Colonic mucosa (tissue), 4 donors: ENCODE results near the gene CNGA1. TPM values are rescaled to one million over a fixed set of nuclear protein-coding genes. Genes with fewer than 3 reads are reported as not detected.

Source experiments
- DNase-seq: peaks from one replicate; pipeline ENCODE4 v3.0.0-alpha.2; 2020
- H3K27ac ChIP-seq: fragments of 200-600 bp; one replicate; pipeline ENCODE4 v1.8.0; 2021
- H3K27me3 ChIP-seq: fragments of 200-600 bp; one replicate; pipeline ENCODE4 v1.8.0; 2021
- H3K36me3 ChIP-seq: fragments of 200-600 bp; one replicate; pipeline ENCODE4 v1.8.0; 2021
- H3K4me1 ChIP-seq: fragments of 200-600 bp; one replicate; pipeline ENCODE4 v1.8.0; 2021; ENCODE audit warnings: mild to moderate bottlenecking
- H3K4me3 ChIP-seq: fragments of 200-600 bp; one replicate; pipeline ENCODE4 v1.8.0; 2021
- H3K9ac ChIP-seq, 2 donors: one replicate each; pipeline ENCODE4 v1.7.0; 2013; ENCODE audit warnings: control low read depth in 2 of 2, low read depth in 2 of 2, low read length in 2 of 2
- H3K9me3 ChIP-seq: fragments of 200-600 bp; one replicate; pipeline ENCODE4 v1.8.0; 2021
- CTCF ChIP-seq: fragments of 200-600 bp; IDR thresholded peaks from one replicate; pipeline ENCODE4 v1.8.0; 2022; ENCODE audit warnings: antibody characterized with exemption, mild to moderate bottlenecking
- intact Hi-C: fragments of 100-400 bp; cut with DNase I; formaldehyde crosslinking; loops from one replicate; pipeline ENCODE4 v1.14.1; 2022
- total RNA-seq, 2 donors: library from RNA; stranded (reverse); fragmentation: NEBNext Ultra II Directional in 1 of 2; extraction: Animal tissue kit (Norgen Biotek cat#: 25700) in 1 of 2; gene quantifications; one replicate each; pipeline ENCODE4 v1.2.1, GENCODE V29; 2021
- donor health status: healthy.
- donor health status: DM: no; HTN: no; CAD: no.
- donor health status: DM: no; HTN: no; CAD: no.

CNGA1 gene
- total RNA-seq, 2 donors from 2014 or later, result 2.6 to 15.9 TPM

- no peak for TF ChIP-seq CTCF
- H3K9me3 ChIP-seq, result no peaks in the 10 kb centered on the region
- no peaks in the 10 kb centered on the region for H3K36me3 ChIP-seq
- H3K27me3 ChIP-seq, result no peaks in the 10 kb centered on the region
- no peak overlapping the region for H3K9ac ChIP-seq
- no peak overlapping the region for H3K4me3 ChIP-seq
- no peaks in the 10 kb centered on the region for H3K4me1 ChIP-seq
- H3K27ac ChIP-seq, result no peak overlapping the region
- DNase-seq, result no peak
- intact Hi-C loops, result no loop called here
These were observed 41.9 kb downstream of the CNGA1 start for GRCh38 chr4:47974566-47974965.

GRCh38 chr4:47972721-47973120, 43.8 kb downstream of the CNGA1 start:
- TF ChIP-seq CTCF, result no peak
- H3K4me1 ChIP-seq, result no peaks in the 10 kb centered on the region
- intact Hi-C loops, result no loop called here
- no peaks in the 10 kb centered on the region for H3K36me3 ChIP-seq
- H3K4me3 ChIP-seq, result no peak overlapping the region
- no peak overlapping the region for H3K27ac ChIP-seq
- no peaks in the 10 kb centered on the region for H3K9me3 ChIP-seq
- no peak for DNase-seq
- H3K27me3 ChIP-seq, result no peaks in the 10 kb centered on the region
- no peak overlapping the region for H3K9ac ChIP-seq

- TF ChIP-seq CTCF, result no peak
- DNase-seq, result no peak
- Histone ChIP-seq H3K9me3 (no peaks in the 10 kb centered on the region), H3K9ac (no peak overlapping the region), H3K27ac (no peak overlapping the region), H3K36me3 (no peaks in the 10 kb centered on the region), H3K4me3 (no peak overlapping the region), H3K4me1 (no peaks in the 10 kb centered on the region), H3K27me3 (no peaks in the 10 kb centered on the region)
- intact Hi-C loops, result no loop called here
These were observed 44.3 kb downstream of the CNGA1 start for GRCh38 chr4:47972181-47972580.

- Histone ChIP-seq H3K36me3 (no peaks in the 10 kb centered on the region), H3K27me3 (no peaks in the 10 kb centered on the region), H3K4me3 (no peak overlapping the region), H3K9ac (no peak overlapping the region), H3K27ac (no peak overlapping the region), H3K9me3 (no peaks in the 10 kb centered on the region), H3K4me1 (no peaks in the 10 kb centered on the region)
- intact Hi-C loops, result no loop called here
- TF ChIP-seq CTCF, result no peak
- no peak for DNase-seq
These were observed 47.6 kb downstream of the CNGA1 start for GRCh38 chr4:47968847-47969246.

- H3K9me3 ChIP-seq, result no peaks in the 10 kb centered on the region
- H3K4me1 ChIP-seq, result no peaks in the 10 kb centered on the region
- H3K9ac ChIP-seq, result no peak overlapping the region
- H3K36me3 ChIP-seq, result no peaks in the 10 kb centered on the region
- intact Hi-C loops, result no loop called here
- no peak overlapping the region for H3K4me3 ChIP-seq
- H3K27me3 ChIP-seq, result no peaks in the 10 kb centered on the region
- H3K27ac ChIP-seq, result no peak overlapping the region
- no peak for DNase-seq
- TF ChIP-seq CTCF, result no peak
These were observed 61.8 kb downstream of the CNGA1 start for GRCh38 chr4:47954677-47955076.

GRCh38 chr4:47954245-47954644, 62.2 kb downstream of the CNGA1 start:
- no peak overlapping the region for H3K9ac ChIP-seq
- no peaks in the 10 kb centered on the region for H3K36me3 ChIP-seq
- DNase-seq, result no peak
- no peak overlapping the region for H3K27ac ChIP-seq
- no peak overlapping the region for H3K4me3 ChIP-seq
- H3K27me3 ChIP-seq, result no peaks in the 10 kb centered on the region
- intact Hi-C loops, result no loop called here
- TF ChIP-seq CTCF, result no peak
- no peaks in the 10 kb centered on the region for H3K9me3 ChIP-seq
- H3K4me1 ChIP-seq, result no peaks in the 10 kb centered on the region
